ENCODE results near the gene ITPKB. TPM values are rescaled to one million over a fixed set of nuclear protein-coding genes. Genes with fewer than 3 reads are reported as not detected.

The ITPKB gene
- polyA plus RNA-seq, 1 experiment = 2.8 TPM

- no peaks in the 10 kb centered on the region for H3K9me3 ChIP-seq (ENCODE audit: control insufficient read depth, insufficient read depth, low read length)
- no peak overlapping the region for H3K4me3 ChIP-seq (ENCODE audit: low read depth, low read length)
- H3K27ac ChIP-seq (ENCODE audit: low read depth, low read length) = no peak overlapping the region
- no peaks in the 10 kb centered on the region for H3K27me3 ChIP-seq (ENCODE audit: control insufficient read depth, insufficient read depth, low read length)
- TF ChIP-seq, protein P1, sequence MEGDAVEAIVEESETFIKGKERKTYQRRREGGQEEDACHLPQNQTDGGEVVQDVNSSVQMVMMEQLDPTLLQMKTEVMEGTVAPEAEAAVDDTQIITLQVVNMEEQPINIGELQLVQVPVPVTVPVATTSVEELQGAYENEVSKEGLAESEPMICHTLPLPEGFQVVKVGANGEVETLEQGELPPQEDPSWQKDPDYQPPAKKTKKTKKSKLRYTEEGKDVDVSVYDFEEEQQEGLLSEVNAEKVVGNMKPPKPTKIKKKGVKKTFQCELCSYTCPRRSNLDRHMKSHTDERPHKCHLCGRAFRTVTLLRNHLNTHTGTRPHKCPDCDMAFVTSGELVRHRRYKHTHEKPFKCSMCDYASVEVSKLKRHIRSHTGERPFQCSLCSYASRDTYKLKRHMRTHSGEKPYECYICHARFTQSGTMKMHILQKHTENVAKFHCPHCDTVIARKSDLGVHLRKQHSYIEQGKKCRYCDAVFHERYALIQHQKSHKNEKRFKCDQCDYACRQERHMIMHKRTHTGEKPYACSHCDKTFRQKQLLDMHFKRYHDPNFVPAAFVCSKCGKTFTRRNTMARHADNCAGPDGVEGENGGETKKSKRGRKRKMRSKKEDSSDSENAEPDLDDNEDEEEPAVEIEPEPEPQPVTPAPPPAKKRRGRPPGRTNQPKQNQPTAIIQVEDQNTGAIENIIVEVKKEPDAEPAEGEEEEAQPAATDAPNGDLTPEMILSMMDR (IDR thresholded peaks at IDR 0.05; ENCODE audit: low read depth, low read length) = no peak
- ChIA-PET POLR2A (interaction anchor here (1.3 to 2.0 kb wide), 3 partner anchors 9 to 49 kb away, joined by 4 to 10 read pairs (median 5); no protein-coding TSS in a partner anchor), CTCF (interaction anchor here (1.0 to 1.3 kb wide), 3 partner anchors 19 to 175 kb away, joined by 3 to 8 read pairs (median 7); no protein-coding TSS in a partner anchor)
- DNase-seq (ENCODE audit: low read depth, low spot score) = no peak
Measured at GRCh38 chr1:226653311-226653921, 85.7 kb downstream of the ITPKB start.

DNA sequence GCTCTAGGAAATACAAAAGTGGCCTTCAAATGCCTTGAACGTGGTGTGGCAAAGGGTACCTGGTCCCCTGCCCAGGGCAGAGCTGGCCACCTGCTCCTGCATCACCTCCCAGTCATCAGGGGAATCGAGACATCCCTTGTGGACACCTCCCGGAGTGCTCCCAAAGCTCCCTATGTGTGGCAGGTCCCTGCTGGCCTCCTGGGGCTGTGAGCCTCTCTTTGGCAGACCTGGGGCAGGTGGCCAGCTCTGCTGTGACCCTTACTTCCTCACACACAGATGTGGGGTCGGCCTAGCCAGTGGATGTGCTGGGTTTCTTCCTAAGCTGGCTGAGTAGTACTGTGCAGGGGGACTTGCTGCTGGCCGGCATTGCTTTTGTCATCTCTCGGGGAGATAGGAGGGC, 86.5 kb downstream of the ITPKB start:
- POLR2A ChIA-PET = interaction anchor here (2.0 kb wide), 1 partner anchor 50 kb away, joined by 5 read pairs; no protein-coding TSS in a partner anchor
- CTCF ChIA-PET = no interaction called here
- TF ChIP-seq, protein P1 (IDR thresholded peaks at IDR 0.05; ENCODE audit: low read depth, low read length) = no peak
- Histone ChIP-seq H3K4me3 (ENCODE audit: low read depth, low read length) (no peak overlapping the region), H3K9me3 (ENCODE audit: control insufficient read depth, insufficient read depth, low read length) (no peaks in the 10 kb centered on the region), H3K27me3 (ENCODE audit: control insufficient read depth, insufficient read depth, low read length) (no peaks in the 10 kb centered on the region), H3K27ac (ENCODE audit: low read depth, low read length) (no peak overlapping the region)
- no peak for DNase-seq (ENCODE audit: low read depth, low spot score)

DNA sequence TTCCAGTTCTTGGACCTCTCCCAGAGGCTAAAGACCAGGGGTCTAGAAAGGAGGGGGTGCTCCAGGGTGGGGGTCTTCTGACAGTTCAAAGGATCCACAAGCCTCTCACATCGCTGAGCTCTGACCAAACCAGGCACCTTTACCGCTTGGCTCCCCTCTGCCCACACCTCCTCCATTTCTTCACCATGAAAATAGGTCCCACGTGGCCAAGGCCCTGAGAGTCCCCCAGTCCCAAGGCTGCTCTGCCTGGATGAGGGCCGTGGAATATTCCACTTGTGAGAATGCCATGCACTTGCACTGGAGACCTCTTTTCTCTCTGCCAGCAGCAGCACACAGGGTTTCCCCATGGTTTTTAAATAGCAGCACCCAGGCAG, 87.4 kb downstream of the ITPKB start:
- TF ChIP-seq, protein P1 (IDR thresholded peaks at IDR 0.05; ENCODE audit: low read depth, low read length) = no peak
- CTCF ChIA-PET = no interaction called here

GRCh38 chr1:226651041-226651731, 87.9 kb downstream of the ITPKB start:
- Histone ChIP-seq H3K27ac (ENCODE audit: low read depth, low read length) (no peak overlapping the region), H3K27me3 (ENCODE audit: control insufficient read depth, insufficient read depth, low read length) (no peaks in the 10 kb centered on the region), H3K4me3 (ENCODE audit: low read depth, low read length) (no peak overlapping the region), H3K9me3 (ENCODE audit: control insufficient read depth, insufficient read depth, low read length) (no peaks in the 10 kb centered on the region)
- ChIA-PET CTCF (no interaction called here), POLR2A (no interaction called here)
- TF ChIP-seq, protein P1 (IDR thresholded peaks at IDR 0.05; ENCODE audit: low read depth, low read length) = no peak
- no peak for DNase-seq (ENCODE audit: low read depth, low spot score)

More for the DNA sequence above, 87.4 kb downstream of the ITPKB start:
- Histone ChIP-seq H3K27ac (ENCODE audit: low read depth, low read length) (no peak overlapping the region), H3K9me3 (ENCODE audit: control insufficient read depth, insufficient read depth, low read length) (no peaks in the 10 kb centered on the region), H3K27me3 (ENCODE audit: control insufficient read depth, insufficient read depth, low read length) (no peaks in the 10 kb centered on the region), H3K4me3 (ENCODE audit: low read depth, low read length) (no peak overlapping the region)
- POLR2A ChIA-PET = no interaction called here
- no peak for DNase-seq (ENCODE audit: low read depth, low spot score)

DNA sequence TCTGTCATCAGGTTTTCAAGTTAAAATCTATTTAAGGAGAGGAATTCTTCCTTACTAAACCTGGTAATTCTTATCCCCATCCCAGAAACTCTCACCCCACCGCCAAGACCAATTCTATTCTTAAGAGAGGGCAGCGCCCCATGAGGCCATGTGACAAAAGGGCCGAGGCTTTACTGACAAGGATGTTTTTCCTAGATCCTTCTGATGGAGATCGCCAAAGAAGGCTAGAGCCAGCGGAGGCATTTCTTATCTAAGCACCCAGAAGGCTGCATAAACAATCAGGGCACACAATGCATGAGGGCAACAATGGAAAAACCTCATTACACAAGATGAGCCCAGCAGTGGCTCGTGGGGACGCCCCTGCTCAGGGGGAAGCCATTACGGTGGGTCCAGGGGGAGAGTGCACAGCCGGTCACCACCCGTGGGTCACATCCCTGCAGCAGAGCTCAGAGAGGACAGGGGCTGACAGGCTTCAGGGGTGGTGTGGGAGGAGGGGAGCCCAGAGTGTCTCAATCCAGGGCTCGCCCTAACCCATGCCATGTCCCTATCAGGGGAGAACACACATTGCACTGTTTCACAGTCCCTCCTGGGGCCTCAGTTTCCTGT, 88.7 kb downstream of the ITPKB start:
- no peak for DNase-seq (ENCODE audit: low read depth, low spot score)
- no peaks in the 10 kb centered on the region for H3K9me3 ChIP-seq (ENCODE audit: control insufficient read depth, insufficient read depth, low read length)
- CTCF ChIA-PET = interaction anchor here (1.2 kb wide), 1 partner anchor 165 kb away, joined by 3 read pairs; no protein-coding TSS in a partner anchor
- POLR2A ChIA-PET = no interaction called here
- no peaks in the 10 kb centered on the region for H3K27me3 ChIP-seq (ENCODE audit: control insufficient read depth, insufficient read depth, low read length)
- H3K4me3 ChIP-seq (ENCODE audit: low read depth, low read length) = no peak overlapping the region
- TF ChIP-seq, protein P1 (IDR thresholded peaks at IDR 0.05; ENCODE audit: low read depth, low read length) = no peak
- H3K27ac ChIP-seq (ENCODE audit: low read depth, low read length) = peak overlapping the region; percentile 11
